ENCODE data around the gene SMIM30. TPM values are rescaled to one million over a fixed set of nuclear protein-coding genes. Genes with fewer than 3 reads are reported as not detected.

The SMIM30 gene
- total RNA-seq, 2 donors from 2014 or later, result 23.7 to 36.5 TPM

GRCh38 chr7:113154117-113154516, 35.8 kb upstream of the SMIM30 start:
- H3K4me3 ChIP-seq, result no peak overlapping the region
- H3K27ac ChIP-seq, result no peak overlapping the region
- H3K27me3 ChIP-seq (replicated peaks; ENCODE audit: insufficient read depth), result no peaks in the 10 kb centered on the region
- DNase-seq (ENCODE audit: low spot score) (no peak), ATAC-seq (ENCODE audit: insufficient number of reproducible peaks, low FRiP score, low read depth) (no peak)
- TF ChIP-seq CTCF (IDR thresholded peaks at IDR 0.05), result no peak
- H3K4me1 ChIP-seq (ENCODE audit: control insufficient read depth in 1 of 2, low read depth in 2 of 2), result no peaks in the 10 kb centered on the region
- H3K9me3 ChIP-seq, result no peaks in the 10 kb centered on the region
- no peaks in the 10 kb centered on the region for H3K36me3 ChIP-seq

DNA sequence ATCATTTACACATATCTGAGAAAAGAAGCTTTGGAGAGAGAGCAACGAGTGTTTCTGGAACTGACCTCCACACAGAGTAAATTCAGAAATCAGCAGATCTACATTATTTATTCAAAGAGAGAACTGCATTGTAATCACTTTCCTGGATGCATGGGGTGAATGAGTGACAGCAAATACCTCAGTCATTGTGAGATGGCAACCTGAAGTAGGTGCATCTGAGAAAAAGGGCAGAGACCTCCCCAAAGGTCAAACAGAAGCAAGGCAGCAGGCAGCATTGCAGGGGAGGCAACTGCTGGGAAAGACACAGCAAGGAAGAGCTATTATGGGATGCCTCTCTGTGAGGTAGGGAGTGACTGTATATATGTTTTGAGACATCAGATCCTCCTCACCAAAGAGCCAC, 26.5 kb upstream of the SMIM30 start:
- no peak for ATAC-seq (ENCODE audit: insufficient number of reproducible peaks, low FRiP score, low read depth)
- no peak for TF ChIP-seq CTCF (IDR thresholded peaks at IDR 0.05)

DNA sequence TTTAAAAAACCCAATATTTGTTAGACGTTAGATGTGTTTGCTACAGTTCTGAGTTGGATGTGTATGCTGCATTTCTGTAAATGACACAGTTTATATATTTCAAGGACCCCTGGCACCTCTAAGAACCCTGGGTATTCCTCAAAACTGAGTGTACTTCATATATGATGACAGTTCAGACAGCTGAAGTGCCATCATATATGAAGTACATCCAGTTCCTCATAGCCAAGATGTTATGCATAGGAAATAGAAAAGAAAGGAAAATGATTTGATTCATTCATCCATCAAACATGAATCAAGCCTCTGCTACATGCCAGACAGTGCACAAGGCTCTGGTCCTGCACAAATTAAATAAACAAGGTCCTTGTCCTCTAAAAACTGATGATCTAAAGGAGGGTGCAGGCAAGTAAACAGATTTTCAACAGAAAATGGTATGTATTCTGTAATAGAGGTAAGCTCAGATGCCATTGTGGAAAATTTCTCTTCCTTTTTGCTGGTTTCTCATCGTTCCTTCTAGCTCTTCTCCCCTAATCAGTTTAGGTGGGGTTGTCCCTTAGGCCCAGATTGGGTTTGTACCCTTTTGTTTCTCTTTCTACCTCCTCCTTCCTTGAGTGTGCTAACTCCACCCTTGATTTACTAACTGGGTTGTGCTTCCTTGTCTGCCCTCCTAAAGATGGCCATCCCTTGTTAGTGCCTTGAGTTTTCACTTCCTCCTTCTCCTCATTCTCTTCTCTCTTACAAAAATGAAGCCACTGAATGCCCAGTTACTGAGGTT, 25.3 kb upstream of the SMIM30 start:
- no peak for TF ChIP-seq CTCF (IDR thresholded peaks at IDR 0.05)
- Histone ChIP-seq H3K27ac (no peak overlapping the region), H3K4me3 (no peak overlapping the region), H3K27me3 (replicated peaks; ENCODE audit: insufficient read depth) (no peaks in the 10 kb centered on the region), H3K36me3 (no peaks in the 10 kb centered on the region), H3K9me3 (no peaks in the 10 kb centered on the region), H3K4me1 (ENCODE audit: control insufficient read depth in 1 of 2, low read depth in 2 of 2) (no peaks in the 10 kb centered on the region)
- DNase-seq (ENCODE audit: low spot score) (no peak), ATAC-seq (ENCODE audit: insufficient number of reproducible peaks, low FRiP score, low read depth) (no peak)

More for the DNA sequence above, 26.5 kb upstream of the SMIM30 start:
- H3K27ac ChIP-seq, result no peak overlapping the region
- no peaks in the 10 kb centered on the region for H3K9me3 ChIP-seq
- no peaks in the 10 kb centered on the region for H3K4me1 ChIP-seq (ENCODE audit: control insufficient read depth in 1 of 2, low read depth in 2 of 2)
- H3K27me3 ChIP-seq (replicated peaks; ENCODE audit: insufficient read depth), result no peaks in the 10 kb centered on the region
- no peak for DNase-seq (ENCODE audit: low spot score)
- H3K36me3 ChIP-seq, result no peaks in the 10 kb centered on the region
- no peak overlapping the region for H3K4me3 ChIP-seq

- no peak for DNase-seq (ENCODE audit: low spot score)
- Histone ChIP-seq H3K36me3 (no peaks in the 10 kb centered on the region), H3K27ac (no peak overlapping the region), H3K9me3 (no peaks in the 10 kb centered on the region), H3K4me3 (no peak overlapping the region), H3K4me1 (ENCODE audit: control insufficient read depth in 1 of 2, low read depth in 2 of 2) (no peaks in the 10 kb centered on the region), H3K27me3 (replicated peaks; ENCODE audit: insufficient read depth) (no peaks in the 10 kb centered on the region)
- no peak for ATAC-seq (ENCODE audit: insufficient number of reproducible peaks, low FRiP score, low read depth)
- TF ChIP-seq CTCF (IDR thresholded peaks at IDR 0.05), result no peak
These were observed 24.2 kb upstream of the SMIM30 start for GRCh38 chr7:113142385-113143119.

DNA sequence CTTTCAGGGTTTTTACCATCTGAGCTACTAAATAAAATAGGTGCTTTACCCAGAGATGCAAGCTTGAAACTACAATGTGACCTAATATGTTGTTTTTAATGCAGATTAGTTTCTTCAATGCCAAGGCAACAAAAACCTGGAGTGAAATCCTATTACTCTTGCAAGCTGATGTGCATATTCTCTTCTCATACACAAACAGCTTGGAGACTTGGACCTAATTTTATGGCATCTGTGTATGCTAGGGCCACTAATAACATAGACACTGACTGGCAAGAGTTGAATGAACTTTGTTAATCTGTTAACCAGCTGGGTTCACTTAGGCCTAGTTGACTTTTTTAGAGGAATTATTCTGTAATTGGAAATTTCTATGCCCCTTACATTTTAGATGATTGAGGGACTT, 23.4 kb upstream of the SMIM30 start:
- Histone ChIP-seq H3K4me3 (no peak overlapping the region), H3K9me3 (no peaks in the 10 kb centered on the region), H3K27me3 (replicated peaks; ENCODE audit: insufficient read depth) (no peaks in the 10 kb centered on the region), H3K36me3 (no peaks in the 10 kb centered on the region), H3K4me1 (ENCODE audit: control insufficient read depth in 1 of 2, low read depth in 2 of 2) (no peaks in the 10 kb centered on the region), H3K27ac (no peak overlapping the region)
- no peak for DNase-seq (ENCODE audit: low spot score)
- no peak for TF ChIP-seq CTCF (IDR thresholded peaks at IDR 0.05)
- no peak for ATAC-seq (ENCODE audit: insufficient number of reproducible peaks, low FRiP score, low read depth)

All from thoracic aorta (tissue), 2 donors.